Tibial nerve (tissue), 3 donors: ENCODE data around the gene SEC63.
"Not testable (repeated sequence)": the region's sequence is repeated elsewhere in the genome, so short reads cannot be mapped to it uniquely, and the experiment has no call there.

Source experiments
- POLR2A ChIP-seq, 2 donors: fragments of 450-650 bp; IDR thresholded peaks; one replicate each; pipeline ENCODE4 v1.6.1; 2017; ENCODE audit warnings: antibody characterized with exemption in 2 of 2, mild to moderate bottlenecking in 2 of 2, moderate library complexity in 2 of 2
- TF ChIP-seq, protein P1 (sequence below), 5 experiments: fragments of 200-600 bp in 3 of 5; fragments of 450-650 bp in 2 of 5; sonication (generic) in 3 of 5; IDR thresholded peaks; one replicate each; pipeline ENCODE4 v1.5.1; 2016 to 2019; ENCODE audit warnings: antibody characterized with exemption in 5 of 5, mild to moderate bottlenecking in 3 of 5, moderate library complexity in 2 of 5

DNA sequence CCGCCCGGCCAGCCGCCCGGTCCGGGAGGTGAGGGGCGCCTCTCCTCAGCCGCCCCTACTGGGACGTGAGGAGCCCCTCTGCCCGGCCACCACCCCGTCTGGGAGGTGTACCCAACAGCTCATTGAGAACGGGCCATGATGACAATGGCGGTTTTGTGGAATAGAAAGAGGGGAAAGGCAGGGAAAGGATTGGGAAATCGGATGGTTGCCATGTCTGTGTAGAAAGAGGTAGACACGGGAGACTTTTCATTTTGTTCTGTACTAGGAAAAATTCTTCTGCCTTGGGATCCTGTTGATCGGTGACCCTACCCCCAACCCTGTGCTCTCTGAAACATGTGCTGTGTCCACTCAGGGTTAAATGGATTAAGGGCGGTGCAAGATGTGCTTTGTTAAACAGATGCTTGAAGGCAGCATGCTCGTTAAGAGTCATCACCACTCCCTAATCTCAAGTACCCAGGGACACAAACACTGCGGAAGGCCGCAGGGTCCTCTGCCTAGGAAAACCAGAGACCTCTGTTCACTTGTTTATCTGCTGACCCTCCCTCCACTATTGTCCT is 4.1 kb downstream of the SEC63 start:
- TF ChIP-seq, protein P1, sequence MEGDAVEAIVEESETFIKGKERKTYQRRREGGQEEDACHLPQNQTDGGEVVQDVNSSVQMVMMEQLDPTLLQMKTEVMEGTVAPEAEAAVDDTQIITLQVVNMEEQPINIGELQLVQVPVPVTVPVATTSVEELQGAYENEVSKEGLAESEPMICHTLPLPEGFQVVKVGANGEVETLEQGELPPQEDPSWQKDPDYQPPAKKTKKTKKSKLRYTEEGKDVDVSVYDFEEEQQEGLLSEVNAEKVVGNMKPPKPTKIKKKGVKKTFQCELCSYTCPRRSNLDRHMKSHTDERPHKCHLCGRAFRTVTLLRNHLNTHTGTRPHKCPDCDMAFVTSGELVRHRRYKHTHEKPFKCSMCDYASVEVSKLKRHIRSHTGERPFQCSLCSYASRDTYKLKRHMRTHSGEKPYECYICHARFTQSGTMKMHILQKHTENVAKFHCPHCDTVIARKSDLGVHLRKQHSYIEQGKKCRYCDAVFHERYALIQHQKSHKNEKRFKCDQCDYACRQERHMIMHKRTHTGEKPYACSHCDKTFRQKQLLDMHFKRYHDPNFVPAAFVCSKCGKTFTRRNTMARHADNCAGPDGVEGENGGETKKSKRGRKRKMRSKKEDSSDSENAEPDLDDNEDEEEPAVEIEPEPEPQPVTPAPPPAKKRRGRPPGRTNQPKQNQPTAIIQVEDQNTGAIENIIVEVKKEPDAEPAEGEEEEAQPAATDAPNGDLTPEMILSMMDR (IDR thresholded peaks at IDR 0.05), result not testable (repeated sequence)
- TF ChIP-seq POLR2A (IDR thresholded peaks at IDR 0.05), result not testable (repeated sequence)
